Measurements from ENCODE around the gene OGFOD3. TPM values are rescaled to one million over a fixed set of nuclear protein-coding genes. Genes with fewer than 3 reads are reported as not detected.

Gene OGFOD3
- total and polyA plus RNA-seq, 9 of the 15 experiments (the other 6 are each of a cell fraction or from before 2014, with no cell fraction given): 0.69 to 44.7 (median 18.9) TPM

DNA sequence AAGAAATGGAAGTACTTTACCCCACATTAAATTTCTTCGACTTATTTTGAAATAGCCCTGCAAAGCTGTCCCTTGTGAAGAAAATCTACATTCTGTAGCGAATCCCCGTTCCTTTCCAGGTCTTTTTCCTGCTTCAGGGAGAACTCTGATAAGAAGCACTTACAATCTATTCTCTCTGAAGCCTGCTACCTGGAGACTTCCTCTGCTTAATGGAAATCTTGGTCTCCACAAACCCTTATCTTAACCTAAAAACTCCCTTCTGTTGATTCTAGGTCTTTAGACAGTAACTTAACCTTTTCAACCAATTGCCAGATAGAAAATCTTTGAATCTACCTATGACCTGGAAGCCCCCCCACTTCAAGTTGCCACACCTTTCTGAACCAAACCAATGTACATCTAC is 33.8 kb upstream of the OGFOD3 start (continued):
- TF ChIP-seq FOS (IDR thresholded peaks at IDR 0.05; ENCODE audit: extremely low read depth, insufficient read length) (no peak), ZC3H11A (IDR thresholded peaks at IDR 0.05; ENCODE audit: low read depth, low read length) (no peak), TAL1 (IDR thresholded peaks at IDR 0.05) (peak; percentile 22; the same call in 1 of the 2 replicates), PCBP2 (IDR thresholded peaks at IDR 0.05; ENCODE audit: low read depth, low read length, poor library complexity, severe bottlenecking) (no peak), IFI16 (CRISPR knock-in tag; IDR thresholded peaks at IDR 0.05) (no peak), TEAD4 (IDR thresholded peaks at IDR 0.05; ENCODE audit: low read length) (peak; percentile 19; the same call in 1 of the 2 replicates), TEAD4 (CRISPR knock-in tag; IDR thresholded peaks at IDR 0.05; ENCODE audit: borderline replicate concordance) (no peak), RHOXF2B (CRISPR knock-in tag; conservative IDR thresholded peaks at IDR 0.05) (no peak), ERF (CRISPR knock-in tag; IDR thresholded peaks at IDR 0.05) (no peak), SUPT5H (IDR thresholded peaks at IDR 0.05) (no peak), HDAC1 (IDR thresholded peaks at IDR 0.05) (no peak), ARID1B (IDR thresholded peaks at IDR 0.05) (0 out of 2 replicates have a peak, but pooled peaks have one; percentile 15), RNF2 (IDR thresholded peaks at IDR 0.05) (no peak), PURB (CRISPR knock-in tag; IDR thresholded peaks at IDR 0.05; ENCODE audit: low read depth) (no peak), MED1 (CRISPR knock-in tag; IDR thresholded peaks at IDR 0.05; ENCODE audit: borderline replicate concordance) (no peak), ZEB2 (IDR thresholded peaks at IDR 0.05) (peak; percentile 69), ZNF507 (tag; conservative IDR thresholded peaks at IDR 0.05) (no peak), HNRNPL (IDR thresholded peaks at IDR 0.05; ENCODE audit: low read depth, low read length) (no peak), BCL6 (CRISPR knock-in tag; IDR thresholded peaks at IDR 0.05) (no peak), TCFL5 (CRISPR knock-in tag; conservative IDR thresholded peaks at IDR 0.05) (no peak), MCM5 (IDR thresholded peaks at IDR 0.05; ENCODE audit: low read depth) (no peak), SOX6 (IDR thresholded peaks at IDR 0.05) (0 out of 2 replicates have a peak, but pooled peaks have one; percentile 13)
- TF ChIP-seq, protein P1, sequence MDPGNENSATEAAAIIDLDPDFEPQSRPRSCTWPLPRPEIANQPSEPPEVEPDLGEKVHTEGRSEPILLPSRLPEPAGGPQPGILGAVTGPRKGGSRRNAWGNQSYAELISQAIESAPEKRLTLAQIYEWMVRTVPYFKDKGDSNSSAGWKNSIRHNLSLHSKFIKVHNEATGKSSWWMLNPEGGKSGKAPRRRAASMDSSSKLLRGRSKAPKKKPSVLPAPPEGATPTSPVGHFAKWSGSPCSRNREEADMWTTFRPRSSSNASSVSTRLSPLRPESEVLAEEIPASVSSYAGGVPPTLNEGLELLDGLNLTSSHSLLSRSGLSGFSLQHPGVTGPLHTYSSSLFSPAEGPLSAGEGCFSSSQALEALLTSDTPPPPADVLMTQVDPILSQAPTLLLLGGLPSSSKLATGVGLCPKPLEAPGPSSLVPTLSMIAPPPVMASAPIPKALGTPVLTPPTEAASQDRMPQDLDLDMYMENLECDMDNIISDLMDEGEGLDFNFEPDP (CRISPR knock-in tag; IDR thresholded peaks at IDR 0.05): no peak
- TF ChIP-seq, protein P2, sequence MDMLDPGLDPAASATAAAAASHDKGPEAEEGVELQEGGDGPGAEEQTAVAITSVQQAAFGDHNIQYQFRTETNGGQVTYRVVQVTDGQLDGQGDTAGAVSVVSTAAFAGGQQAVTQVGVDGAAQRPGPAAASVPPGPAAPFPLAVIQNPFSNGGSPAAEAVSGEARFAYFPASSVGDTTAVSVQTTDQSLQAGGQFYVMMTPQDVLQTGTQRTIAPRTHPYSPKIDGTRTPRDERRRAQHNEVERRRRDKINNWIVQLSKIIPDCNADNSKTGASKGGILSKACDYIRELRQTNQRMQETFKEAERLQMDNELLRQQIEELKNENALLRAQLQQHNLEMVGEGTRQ (CRISPR knock-in tag; IDR thresholded peaks at IDR 0.05): no peak
- TF ChIP-seq, protein P3, sequence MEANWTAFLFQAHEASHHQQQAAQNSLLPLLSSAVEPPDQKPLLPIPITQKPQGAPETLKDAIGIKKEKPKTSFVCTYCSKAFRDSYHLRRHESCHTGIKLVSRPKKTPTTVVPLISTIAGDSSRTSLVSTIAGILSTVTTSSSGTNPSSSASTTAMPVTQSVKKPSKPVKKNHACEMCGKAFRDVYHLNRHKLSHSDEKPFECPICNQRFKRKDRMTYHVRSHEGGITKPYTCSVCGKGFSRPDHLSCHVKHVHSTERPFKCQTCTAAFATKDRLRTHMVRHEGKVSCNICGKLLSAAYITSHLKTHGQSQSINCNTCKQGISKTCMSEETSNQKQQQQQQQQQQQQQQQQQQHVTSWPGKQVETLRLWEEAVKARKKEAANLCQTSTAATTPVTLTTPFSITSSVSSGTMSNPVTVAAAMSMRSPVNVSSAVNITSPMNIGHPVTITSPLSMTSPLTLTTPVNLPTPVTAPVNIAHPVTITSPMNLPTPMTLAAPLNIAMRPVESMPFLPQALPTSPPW (CRISPR knock-in tag; IDR thresholded peaks at IDR 0.05): peak; percentile 16; the same call in 1 of the 2 replicates
